Neutrophil (primary cell): Measurements from ENCODE around the gene FHAD1.

ENCODE experiments used
- H3K27ac ChIP-seq: fragments of 200-600 bp; sonication (generic); 2 replicates; pipeline ENCODE4 v1.5.1; 2016; ENCODE audit warnings: mild to moderate bottlenecking, moderate library complexity
- H3K27me3 ChIP-seq: fragments of 200-600 bp; sonication (generic); 2 replicates; pipeline ENCODE4 v1.6.0; 2016; ENCODE audit warnings: mild to moderate bottlenecking
- H3K36me3 ChIP-seq: fragments of 200-600 bp; sonication (generic); 2 replicates; pipeline ENCODE4 v1.5.1; 2017
- H3K4me1 ChIP-seq, 2 experiments: fragments of 200-600 bp in 1 of 2; sonication (generic) in 1 of 2; 1 replicate in 1 of 2; 2 replicates in 1 of 2; pipeline versions ENCODE4 v1.5.1 to v1.6.1; 2013 to 2016; ENCODE audit warnings: low read depth in 1 of 2, low read length in 1 of 2, mild to moderate bottlenecking in 1 of 2, moderate library complexity in 1 of 2; ENCODE audit not compliant: control insufficient read depth in 1 of 2, insufficient read depth in 1 of 2
- H3K4me3 ChIP-seq, 2 experiments: fragments of 200-600 bp in 1 of 2; sonication (generic) in 1 of 2; 1 replicate in 1 of 2; 2 replicates in 1 of 2; pipeline ENCODE4 v1.5.1; 2013 to 2016; ENCODE audit warnings: low read depth in 1 of 2, low read length in 1 of 2, mild to moderate bottlenecking in 1 of 2, moderate library complexity in 1 of 2
- H3K9me3 ChIP-seq: fragments of 200-600 bp; sonication (generic); 2 replicates; pipeline ENCODE4 v1.5.1; 2016
- CTCF ChIP-seq: fragments of 200-600 bp; sonication (generic); IDR thresholded peaks from 2 replicates; pipeline ENCODE4 v1.5.1; 2016; ENCODE audit warnings: antibody characterized with exemption

FHAD1 gene

DNA sequence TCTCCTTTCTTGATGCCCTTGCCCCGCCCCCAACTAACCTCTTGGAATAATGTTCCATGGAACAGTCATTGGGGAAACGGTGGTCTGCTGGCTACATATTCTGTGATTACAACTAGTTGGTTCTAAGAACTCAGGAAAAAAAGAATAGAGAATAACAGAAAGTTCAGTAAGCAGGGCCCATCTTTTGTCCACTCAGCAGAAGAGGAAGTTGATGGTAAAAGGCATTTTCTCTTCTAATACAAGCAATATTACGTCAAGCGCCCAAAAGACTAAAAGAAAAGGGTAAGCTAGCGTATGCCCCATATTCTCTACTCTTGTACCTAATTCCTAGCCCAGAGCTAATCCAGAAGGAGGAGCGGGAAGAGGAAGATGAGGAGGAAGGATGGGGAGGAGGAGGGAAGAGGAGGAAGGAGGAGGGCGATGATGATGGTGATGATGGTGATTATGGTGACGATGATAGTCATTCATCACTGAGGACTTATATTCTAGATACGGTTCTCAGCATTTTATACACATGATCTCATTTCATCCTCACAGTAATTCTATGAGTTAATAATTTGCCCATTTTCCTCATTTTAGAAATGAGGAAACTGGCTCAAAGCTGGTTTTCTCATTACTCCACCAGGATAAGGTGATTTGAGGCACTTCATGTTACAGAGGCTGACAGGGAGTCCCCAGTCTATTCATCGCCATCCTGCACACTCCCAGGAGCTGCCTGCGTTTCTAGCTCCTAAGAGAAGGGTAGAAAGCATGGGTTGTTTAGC, 86.1 kb downstream of the FHAD1 start:
- H3K36me3 ChIP-seq: no peaks in the 10 kb centered on the region
- H3K27me3 ChIP-seq: peaks cover 24% of the 10 kb centered on the region
- H3K27ac ChIP-seq: no peak overlapping the region
- no peak overlapping the region for H3K4me3 ChIP-seq
- no peaks in the 10 kb centered on the region for H3K9me3 ChIP-seq
- no peak for TF ChIP-seq CTCF
- H3K4me1 ChIP-seq: no peaks in the 10 kb centered on the region

GRCh38 chr1:15334995-15335394, 88.0 kb downstream of the FHAD1 start:
- Histone ChIP-seq H3K4me3 (no peak overlapping the region), H3K4me1 (no peaks in the 10 kb centered on the region), H3K27ac (no peak overlapping the region), H3K9me3 (no peaks in the 10 kb centered on the region), H3K36me3 (no peaks in the 10 kb centered on the region), H3K27me3 (peaks cover 6% of the 10 kb centered on the region)
- TF ChIP-seq CTCF: no peak

- H3K27me3 ChIP-seq: peaks cover 8% of the 10 kb centered on the region
- no peaks in the 10 kb centered on the region for H3K4me1 ChIP-seq
- no peaks in the 10 kb centered on the region for H3K9me3 ChIP-seq
- TF ChIP-seq CTCF: no peak
- H3K27ac ChIP-seq: no peak overlapping the region
- no peak overlapping the region for H3K4me3 ChIP-seq
- H3K36me3 ChIP-seq: no peaks in the 10 kb centered on the region
These were observed 89.8 kb downstream of the FHAD1 start for GRCh38 chr1:15336866-15337265.

DNA sequence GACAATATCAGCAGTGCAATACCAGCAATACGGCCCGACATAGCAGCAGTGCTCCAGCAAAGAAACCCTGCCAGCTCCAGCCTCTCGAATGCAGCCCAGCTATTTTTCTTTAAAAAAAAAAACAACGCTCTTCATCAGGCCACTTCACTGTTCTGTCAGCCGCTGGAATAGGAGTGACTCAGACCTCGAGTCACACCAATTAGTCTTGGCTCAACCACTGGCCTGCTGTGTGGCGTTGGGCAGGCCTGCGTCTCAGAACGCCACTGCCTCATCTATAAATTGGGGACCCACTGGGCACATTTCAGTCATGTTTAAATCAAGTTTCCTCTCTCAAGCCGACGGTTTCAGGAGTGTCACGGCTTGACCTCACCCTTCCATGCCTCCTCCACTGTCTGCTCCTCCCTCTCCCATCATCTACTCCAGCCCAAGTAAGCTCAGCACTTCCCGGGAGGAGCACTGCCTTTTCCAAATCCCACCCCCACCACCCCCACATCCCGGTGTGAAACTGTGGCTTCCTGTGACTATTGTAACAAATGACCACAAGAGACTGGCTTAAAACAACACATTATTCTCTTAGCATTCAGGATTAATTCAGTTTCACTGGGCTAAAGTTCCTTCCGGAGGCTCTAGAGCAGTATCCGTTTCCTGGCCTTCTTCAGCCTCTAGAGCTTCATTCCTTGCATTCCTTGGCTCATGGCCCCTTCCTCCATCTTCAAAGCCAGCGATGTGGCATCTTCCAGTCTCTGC, 90.8 kb downstream of the FHAD1 start:
- Histone ChIP-seq H3K36me3 (no peaks in the 10 kb centered on the region), H3K9me3 (no peaks in the 10 kb centered on the region), H3K4me1 (no peaks in the 10 kb centered on the region), H3K27ac (no peak overlapping the region), H3K27me3 (peaks cover 18% of the 10 kb centered on the region), H3K4me3 (no peak overlapping the region)
- no peak for TF ChIP-seq CTCF

DNA sequence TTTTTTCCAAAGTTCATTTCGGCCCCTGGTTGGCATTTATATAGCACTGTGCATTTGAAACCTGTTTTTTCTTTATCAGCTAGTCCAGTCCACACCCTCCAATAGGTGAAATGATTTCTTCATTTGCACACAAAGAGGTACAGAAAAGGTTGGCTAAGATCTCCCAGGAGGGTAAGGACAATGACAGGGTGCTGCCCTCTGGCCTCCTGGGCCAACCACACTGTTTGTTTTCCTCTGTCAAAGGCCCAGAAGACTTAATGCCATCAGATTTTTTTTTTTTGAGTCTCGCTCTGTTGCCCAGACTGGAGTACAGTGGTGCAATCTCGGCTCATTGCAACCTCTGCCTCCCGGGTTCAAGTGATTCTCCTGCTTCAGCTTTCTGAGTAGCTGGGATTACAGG, 92.5 kb downstream of the FHAD1 start:
- Histone ChIP-seq H3K27me3 (peaks cover 35% of the 10 kb centered on the region), H3K9me3 (no peaks in the 10 kb centered on the region), H3K4me3 (no peak overlapping the region), H3K4me1 (no peaks in the 10 kb centered on the region), H3K36me3 (no peaks in the 10 kb centered on the region), H3K27ac (no peak overlapping the region)
- no peak for TF ChIP-seq CTCF
